NCI-H2227 treated with DMSO at 0.1 percent for 48 hours (cell line): ENCODE results near the gene VSTM4.

ENCODE experiments used
- DNase-seq: peaks from one replicate; lab custom pipeline; 2025; lab: John Stamatoyannopoulos, UW

VSTM4 gene, protein sequence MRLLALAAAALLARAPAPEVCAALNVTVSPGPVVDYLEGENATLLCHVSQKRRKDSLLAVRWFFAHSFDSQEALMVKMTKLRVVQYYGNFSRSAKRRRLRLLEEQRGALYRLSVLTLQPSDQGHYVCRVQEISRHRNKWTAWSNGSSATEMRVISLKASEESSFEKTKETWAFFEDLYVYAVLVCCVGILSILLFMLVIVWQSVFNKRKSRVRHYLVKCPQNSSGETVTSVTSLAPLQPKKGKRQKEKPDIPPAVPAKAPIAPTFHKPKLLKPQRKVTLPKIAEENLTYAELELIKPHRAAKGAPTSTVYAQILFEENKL

GRCh38 chr10:49115015-49115795 is at the start of gene VSTM4:
Gene VSTM4, minus strand, starts transcription at chr10:49115522. Its CDS starts 37 bp downstream, at chr10:49115485.
- DNase-seq = no peak

DNA sequence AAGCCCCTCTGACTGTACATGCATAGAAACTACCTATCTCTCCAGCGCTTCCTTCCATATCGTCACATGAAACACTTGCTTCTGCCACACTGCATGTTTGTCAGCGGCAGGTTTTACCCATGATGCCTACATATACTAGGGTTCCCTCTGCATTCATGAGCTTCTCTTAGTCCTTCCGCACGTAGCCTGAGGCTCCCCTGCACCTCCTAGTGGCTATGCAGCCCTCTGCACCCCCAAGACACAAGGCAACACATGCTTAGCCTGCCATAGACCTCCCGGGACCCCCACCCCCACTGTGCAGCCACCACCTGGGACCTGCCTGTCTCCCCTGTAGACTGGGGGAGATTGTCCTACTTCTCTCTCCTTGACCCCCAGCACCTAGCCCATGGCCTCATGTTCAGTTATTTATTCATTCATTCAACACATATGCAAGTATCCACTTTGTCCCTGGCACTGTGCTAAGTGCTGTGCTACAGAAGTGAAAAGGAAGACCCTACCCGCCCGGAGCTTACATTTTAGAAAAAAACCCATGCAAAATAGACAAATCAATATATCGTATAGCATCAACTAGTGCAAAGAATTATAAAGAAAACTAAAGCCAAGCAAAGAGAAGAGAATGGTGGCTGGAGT is 49.4 kb upstream of the VSTM4 start:
- no peak for DNase-seq

DNA sequence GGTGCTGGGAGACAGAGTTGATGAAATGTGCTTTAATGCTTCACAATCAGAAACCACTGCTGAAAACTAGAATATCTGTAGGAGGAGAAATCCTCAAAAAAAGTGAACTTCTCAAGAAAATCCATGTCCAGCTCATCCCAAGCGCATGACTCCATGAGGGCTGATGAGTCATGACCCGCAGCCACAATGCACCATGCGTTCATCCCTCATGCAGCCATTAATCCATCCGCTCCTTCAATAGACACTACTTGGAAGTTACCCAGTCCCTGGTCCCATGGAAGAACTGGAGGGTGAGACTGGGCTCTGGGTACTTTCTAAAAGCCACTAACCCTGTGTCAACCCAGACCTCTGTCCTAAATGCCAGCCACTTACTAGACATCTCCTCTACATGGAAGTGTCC is 48.4 kb upstream of the VSTM4 start:
- no peak for DNase-seq

GRCh38 chr10:49162761-49163310 is 47.5 kb upstream of the VSTM4 start:
- no peak for DNase-seq

GRCh38 chr10:49162063-49162462 is 46.7 kb upstream of the VSTM4 start:
- no peak for DNase-seq

GRCh38 chr10:49161411-49161997 is 46.2 kb upstream of the VSTM4 start:
- no peak for DNase-seq

- no peak for DNase-seq
These were observed 45.5 kb upstream of the VSTM4 start for GRCh38 chr10:49160814-49161213.

DNA sequence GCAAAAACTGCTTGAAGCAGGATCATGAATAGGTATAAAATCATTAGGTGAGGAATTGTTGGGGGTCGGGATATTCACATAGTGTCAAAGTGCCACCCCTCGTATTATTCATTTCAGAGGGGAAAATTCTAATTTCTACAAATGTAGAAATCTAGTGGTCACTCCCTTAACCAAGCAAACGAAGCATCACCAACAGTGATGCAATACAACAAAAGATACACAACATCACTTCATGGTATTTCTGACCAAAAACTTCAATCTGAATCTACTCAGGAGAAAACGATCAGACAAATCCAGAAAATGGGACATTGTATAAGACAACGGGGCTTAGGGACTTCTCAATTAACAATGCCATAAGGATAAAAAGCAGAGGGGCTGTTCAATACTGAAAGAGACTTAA is 44.8 kb upstream of the VSTM4 start:
- no peak for DNase-seq

DNA sequence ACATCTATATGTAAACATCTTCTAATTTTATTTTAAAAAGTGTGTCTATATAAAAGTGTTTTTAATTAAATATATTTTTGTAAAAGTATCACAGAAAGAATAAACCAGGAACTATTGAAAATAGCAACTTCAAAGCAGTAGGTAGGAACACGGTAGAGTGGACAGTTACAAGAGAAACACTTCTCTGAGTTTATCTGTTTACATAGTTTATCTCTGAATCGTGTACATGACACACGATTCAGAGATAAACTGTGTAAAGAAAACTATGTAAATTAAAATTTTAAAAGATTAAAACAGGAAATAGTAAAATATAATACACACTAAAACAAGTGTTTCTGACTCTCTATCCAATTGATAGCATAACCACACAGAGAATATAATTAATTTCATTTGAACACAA is 43.6 kb upstream of the VSTM4 start:
- DNase-seq = no peak

DNA sequence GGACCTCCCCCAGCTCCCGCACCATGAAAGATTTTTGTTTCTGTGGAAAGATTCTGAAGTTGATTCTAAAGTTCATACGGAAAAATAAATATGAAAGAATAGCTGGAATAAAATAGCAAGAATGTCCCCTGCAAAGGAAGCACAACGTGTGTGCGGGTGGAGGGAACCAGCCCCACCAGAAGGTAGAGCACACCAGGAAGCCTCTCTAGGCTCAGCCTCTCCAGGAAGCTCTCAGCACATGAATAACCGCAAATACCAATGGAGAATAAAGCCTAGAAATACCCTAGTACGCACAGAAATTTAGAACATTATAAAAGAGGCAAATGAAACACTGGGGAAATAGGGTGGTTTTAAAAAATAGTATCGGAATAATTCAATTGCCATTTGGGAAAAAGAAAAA is 43.1 kb upstream of the VSTM4 start:
- no peak for DNase-seq

DNA sequence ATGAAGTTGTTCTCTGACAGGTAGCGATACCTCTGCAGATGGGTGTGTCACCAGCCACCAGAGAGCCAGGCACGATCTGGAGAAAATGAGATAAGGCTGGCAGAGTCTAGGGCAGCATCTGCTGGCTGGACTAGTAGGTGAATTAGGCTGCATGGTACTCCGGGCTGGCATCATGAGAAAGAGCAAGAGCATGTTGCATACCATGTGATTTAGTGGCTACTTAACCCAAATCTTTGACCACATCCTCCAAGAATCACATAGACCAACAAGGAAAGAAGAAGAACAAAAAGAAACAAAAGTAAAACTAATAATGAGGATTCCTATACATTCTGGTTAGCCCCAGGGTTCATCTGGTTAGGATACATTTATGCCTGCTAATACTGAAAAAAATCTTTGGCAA is 41.9 kb upstream of the VSTM4 start:
- DNase-seq = no peak

DNA sequence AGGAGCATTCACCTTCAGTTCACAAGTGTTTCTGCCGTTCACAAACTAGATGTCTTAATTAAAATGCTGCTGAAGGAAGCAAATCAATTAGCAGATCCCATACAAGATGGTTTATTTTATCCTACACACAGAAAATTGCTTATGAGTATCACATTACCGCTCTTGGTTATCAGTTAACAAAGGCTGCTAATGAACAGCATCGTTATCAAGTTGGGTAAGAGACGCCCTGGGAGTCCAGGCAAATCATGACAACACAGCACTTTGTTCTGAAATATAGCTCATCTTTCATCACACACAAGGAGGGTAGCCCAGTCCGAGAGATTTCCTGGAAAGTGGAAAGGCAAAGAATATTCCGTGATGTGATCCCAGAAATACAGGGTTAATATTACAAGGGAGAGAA is 39.3 kb upstream of the VSTM4 start:
- no peak for DNase-seq

DNA sequence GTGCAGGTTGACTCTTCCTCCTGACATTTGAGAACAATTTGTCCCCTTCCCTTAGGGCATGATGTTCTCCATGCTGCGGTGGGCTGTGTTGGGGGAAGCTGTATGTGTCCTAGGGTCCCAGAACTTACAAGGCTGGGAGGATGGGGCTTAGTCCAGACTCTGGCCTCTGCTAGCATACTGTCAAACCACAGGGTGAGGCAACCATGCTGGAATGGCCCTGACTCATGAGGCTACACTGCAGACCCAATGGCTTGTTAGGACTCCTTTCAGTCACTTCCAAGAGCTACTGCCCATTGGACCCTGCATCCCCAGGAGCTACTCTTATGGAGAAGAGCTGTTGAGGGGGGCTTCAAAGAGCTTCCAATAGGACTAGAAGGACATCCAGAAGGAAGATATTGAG is 38.6 kb upstream of the VSTM4 start:
- no peak for DNase-seq

DNA sequence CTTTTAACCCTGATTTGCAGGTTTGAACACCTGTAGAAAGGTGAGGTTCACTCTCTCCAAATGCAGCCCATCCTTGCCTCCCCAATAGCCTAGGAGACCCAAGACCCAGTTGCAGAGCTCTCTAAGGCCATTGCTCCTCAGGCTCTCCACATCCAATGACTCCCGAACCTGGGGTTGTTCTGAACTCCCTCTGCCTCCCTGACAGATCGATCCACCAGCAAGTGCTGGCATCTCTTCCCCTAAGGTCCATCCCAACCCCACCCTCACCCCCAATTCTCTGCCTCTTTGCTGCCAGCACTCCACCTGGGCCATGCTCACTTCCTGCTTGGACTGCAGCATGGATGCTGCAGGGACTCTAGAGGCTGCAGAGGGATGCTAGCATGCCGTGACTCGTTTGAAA is 37.8 kb upstream of the VSTM4 start:
- no peak for DNase-seq

DNA sequence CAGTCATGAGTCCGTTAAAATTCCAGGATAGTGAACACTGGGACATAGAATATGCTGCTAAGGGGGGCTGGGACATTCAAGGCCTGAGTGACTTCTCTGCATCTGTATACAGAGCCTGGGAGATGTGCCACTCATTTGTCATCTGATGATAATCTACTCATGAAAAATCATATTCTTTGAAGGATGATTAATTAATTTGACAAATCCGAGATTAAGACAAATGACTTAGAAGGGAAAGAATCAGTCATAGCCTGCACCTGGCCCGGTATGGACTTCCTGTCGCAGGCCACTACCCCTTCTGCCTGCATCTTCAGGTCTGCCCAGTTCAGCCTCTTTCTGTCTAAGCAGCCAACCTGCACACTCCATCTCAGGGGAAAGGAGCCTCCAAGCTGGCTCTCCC is 37.3 kb upstream of the VSTM4 start:
- no peak for DNase-seq

DNA sequence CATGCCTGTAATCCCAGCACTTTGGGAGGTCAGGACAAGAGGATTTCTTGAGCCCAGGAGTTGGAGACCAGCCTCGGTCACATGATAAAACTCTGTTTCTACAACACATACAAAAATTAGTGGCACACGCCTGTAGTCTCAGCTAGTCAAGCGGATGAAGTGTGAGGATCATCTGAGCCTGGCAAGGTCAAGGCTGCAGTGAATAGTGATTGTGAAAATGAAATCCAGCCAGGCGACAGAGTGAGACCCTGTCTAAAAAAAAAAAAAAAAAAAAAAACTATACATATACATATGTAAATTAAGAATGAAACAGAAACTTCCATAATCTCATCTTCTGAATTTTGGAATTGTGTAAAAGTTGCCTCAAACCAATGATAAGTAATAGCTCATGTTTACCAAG is 36.7 kb upstream of the VSTM4 start:
- DNase-seq = no peak

- DNase-seq = no peak
These were observed 36.2 kb upstream of the VSTM4 start for GRCh38 chr10:49151481-49151880.

DNA sequence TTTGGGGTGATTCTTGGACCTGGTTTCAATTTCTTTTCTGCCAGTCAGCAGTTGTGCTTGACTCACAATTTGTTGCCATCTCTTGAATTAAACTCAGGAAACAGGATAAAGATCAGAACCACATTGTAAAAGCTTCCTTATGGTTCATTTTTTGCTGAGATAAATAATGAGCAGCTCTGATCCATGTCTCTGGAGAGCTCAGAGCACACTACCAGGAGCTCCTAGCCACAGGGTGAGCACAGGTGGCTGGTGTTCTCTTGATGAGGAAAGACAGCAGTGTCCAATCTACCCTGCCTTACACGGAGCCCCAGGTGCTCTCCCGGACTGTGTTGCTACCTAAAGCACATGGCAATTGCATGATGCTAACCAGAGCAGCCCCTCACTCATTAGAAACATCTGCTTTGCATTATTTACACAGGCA is 35.7 kb upstream of the VSTM4 start:
- DNase-seq = no peak

GRCh38 chr10:49150426-49150825 is 35.1 kb upstream of the VSTM4 start:
- no peak for DNase-seq

DNA sequence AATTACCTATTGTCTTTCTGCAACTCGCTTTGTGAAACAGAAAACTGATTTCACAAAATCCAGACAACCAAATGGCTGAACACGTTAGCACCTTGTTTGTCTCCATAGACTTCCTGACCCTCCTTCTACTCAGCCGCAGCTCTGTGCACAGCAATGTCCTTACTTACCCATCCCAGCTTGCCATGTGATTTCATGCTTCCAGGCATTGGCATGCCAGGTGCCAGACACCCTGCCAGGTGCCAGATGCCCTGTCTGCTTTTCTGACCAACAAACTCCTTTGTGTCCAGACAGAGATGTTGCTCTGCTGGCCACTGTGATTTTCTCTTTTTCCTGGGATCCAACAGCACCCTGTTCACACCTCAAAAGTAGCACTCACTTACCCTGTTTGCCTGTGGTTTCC is 34.6 kb upstream of the VSTM4 start:
- DNase-seq = no peak

GRCh38 chr10:49144058-49144720 is 28.9 kb upstream of the VSTM4 start:
- DNase-seq = no peak

GRCh38 chr10:49143249-49143648 is 27.9 kb upstream of the VSTM4 start:
- DNase-seq = no peak
